ENCODE data around the gene ADAM22.

DNA sequence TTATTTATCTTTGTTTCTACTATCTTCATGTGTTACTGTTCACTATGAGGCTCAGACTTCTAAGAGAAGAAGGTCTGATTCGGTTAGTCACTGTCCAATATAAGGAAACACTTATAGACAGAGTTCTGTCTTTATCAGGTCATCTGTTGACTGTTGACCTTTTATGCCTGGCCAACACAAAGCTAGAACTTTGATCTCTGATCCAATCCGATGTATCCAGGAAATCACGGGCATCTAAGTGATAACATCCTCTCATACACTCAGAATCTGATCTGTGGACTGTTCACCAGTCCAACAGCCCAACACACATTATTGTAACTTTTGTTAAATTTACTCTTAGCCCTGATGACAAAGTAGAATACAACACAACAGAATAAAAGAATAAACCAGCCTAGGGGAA, 171.2 kb downstream of the ADAM22 start:
- TF ChIP-seq, protein P1, sequence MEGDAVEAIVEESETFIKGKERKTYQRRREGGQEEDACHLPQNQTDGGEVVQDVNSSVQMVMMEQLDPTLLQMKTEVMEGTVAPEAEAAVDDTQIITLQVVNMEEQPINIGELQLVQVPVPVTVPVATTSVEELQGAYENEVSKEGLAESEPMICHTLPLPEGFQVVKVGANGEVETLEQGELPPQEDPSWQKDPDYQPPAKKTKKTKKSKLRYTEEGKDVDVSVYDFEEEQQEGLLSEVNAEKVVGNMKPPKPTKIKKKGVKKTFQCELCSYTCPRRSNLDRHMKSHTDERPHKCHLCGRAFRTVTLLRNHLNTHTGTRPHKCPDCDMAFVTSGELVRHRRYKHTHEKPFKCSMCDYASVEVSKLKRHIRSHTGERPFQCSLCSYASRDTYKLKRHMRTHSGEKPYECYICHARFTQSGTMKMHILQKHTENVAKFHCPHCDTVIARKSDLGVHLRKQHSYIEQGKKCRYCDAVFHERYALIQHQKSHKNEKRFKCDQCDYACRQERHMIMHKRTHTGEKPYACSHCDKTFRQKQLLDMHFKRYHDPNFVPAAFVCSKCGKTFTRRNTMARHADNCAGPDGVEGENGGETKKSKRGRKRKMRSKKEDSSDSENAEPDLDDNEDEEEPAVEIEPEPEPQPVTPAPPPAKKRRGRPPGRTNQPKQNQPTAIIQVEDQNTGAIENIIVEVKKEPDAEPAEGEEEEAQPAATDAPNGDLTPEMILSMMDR (IDR thresholded peaks at IDR 0.05; ENCODE audit: low read depth, low read length) = no peak
- TF ChIP-seq POLR2A (IDR thresholded peaks at IDR 0.05; ENCODE audit: extremely low read depth, insufficient read length) = no peak

Data from NB4 (cell line).